Gastrocnemius medialis (tissue), 4 donors: ENCODE measurements around the gene ZBTB34. TPM values are rescaled to one million over a fixed set of nuclear protein-coding genes. Genes with fewer than 3 reads are reported as not detected.

Experiments
- ATAC-seq, 2 donors: fragments of 150-250 bp; one replicate each; pipeline ENCODE4 v1.9.1; 2016
- DNase-seq, 2 donors: peaks; one replicate each; pipeline ENCODE4 v3.0.0-alpha.2; 2019
- H3K27ac ChIP-seq, 4 donors: fragments of 200-600 bp; sonication (generic); 1 replicate in 1 of 4; 2 replicates in 3 of 4; pipeline ENCODE4 v1.5.1; 2016 to 2018; ENCODE audit warnings: mild to moderate bottlenecking in 2 of 4, moderate library complexity in 1 of 4
- H3K27me3 ChIP-seq, 3 donors: fragments of 200-600 bp; sonication (generic) in 2 of 3; 1 replicate in 1 of 3; 2 replicates in 2 of 3; pipeline versions ENCODE4 v1.5.1 to v1.6.0; 2016 to 2019; ENCODE audit warnings: mild to moderate bottlenecking in 1 of 3, moderate library complexity in 1 of 3
- H3K36me3 ChIP-seq, 2 donors: fragments of 200-600 bp; sonication (generic) in 1 of 2; one replicate each; pipeline ENCODE4 v1.5.1; 2017 to 2018
- H3K4me1 ChIP-seq, 2 donors: fragments of 200-600 bp; sonication (generic) in 1 of 2; one replicate each; pipeline ENCODE4 v1.5.1; 2016 to 2017; ENCODE audit warnings: mild to moderate bottlenecking in 2 of 2
- H3K4me3 ChIP-seq, 4 donors: fragments of 200-600 bp; sonication (generic) in 3 of 4; 1 replicate in 1 of 4; 2 replicates in 3 of 4; pipeline ENCODE4 v1.5.1; 2016 to 2019; ENCODE audit warnings: mild to moderate bottlenecking in 2 of 4
- H3K9me3 ChIP-seq, 3 donors: fragments of 200-600 bp; sonication (generic) in 2 of 3; 1 replicate in 1 of 3; 2 replicates in 2 of 3; pipeline ENCODE4 v1.5.1; 2016 to 2019
- CTCF ChIP-seq, 5 experiments: fragments of 450-650 bp in 3 of 5; fragments of 200-600 bp in 2 of 5; sonication (generic) in 2 of 5; IDR thresholded peaks in 4 of 5; conservative IDR thresholded peaks in 1 of 5; 1 replicate in 4 of 5; 2 replicates in 1 of 5; pipeline ENCODE4 v1.5.1; 2016 to 2019; ENCODE audit warnings: antibody characterized with exemption in 5 of 5, mild to moderate bottlenecking in 3 of 5, moderate library complexity in 3 of 5
- POLR2A ChIP-seq, 2 donors: fragments of 450-650 bp; IDR thresholded peaks; one replicate each; pipeline ENCODE4 v1.6.1; 2017; ENCODE audit warnings: antibody characterized with exemption in 2 of 2, mild to moderate bottlenecking in 2 of 2, moderate library complexity in 2 of 2
- in situ Hi-C, 4 donors: fragments of 200-750 bp; cut with MboI; loops; one replicate each; pipeline versions ENCODE4 v1.15.0 to v1.8.0; 2017; ENCODE audit warnings: low sequenced_read_pairs in 4 of 4
- intact Hi-C: fragments of 100-400 bp; cut with DNase I; formaldehyde crosslinking; loops from one replicate; pipeline ENCODE4 v1.15.1; 2023; ENCODE audit warnings: low total_unique reads
- total RNA-seq, 4 donors: library from RNA; depleted of rRNA; stranded (reverse); fragments of >200 nt; gene quantifications; one replicate each; pipeline versions ENCODE4 v1.1.0 to v1.2.3, GENCODE V29; 2016

The ZBTB34 gene
- total RNA-seq, 4 donors from 2014 or later = 6.2 to 8.7 (median 6.9) TPM

GRCh38 chr9:126925876-126926275, 65.4 kb downstream of the ZBTB34 start:
- no peaks in the 10 kb centered on the region for H3K4me1 ChIP-seq
- no peaks in the 10 kb centered on the region for H3K36me3 ChIP-seq
- H3K27me3 ChIP-seq = no peaks in the 10 kb centered on the region
- in situ Hi-C loops = loop anchor here in 2 of 4 donors (25.0 kb wide), 2 partner anchors 461 to 486 kb away; partner anchors contain the start of genes SLC2A8 (in 1 of the 2) and ZNF79 (in 1 of the 2)
- ATAC-seq = no peak
- H3K27ac ChIP-seq = no peak overlapping the region
- no peaks in the 10 kb centered on the region for H3K9me3 ChIP-seq
- no peak for DNase-seq
- H3K4me3 ChIP-seq = no peak overlapping the region
- TF ChIP-seq POLR2A (IDR thresholded peaks at IDR 0.05) (no peak), CTCF (IDR thresholded peaks at IDR 0.05 in 4 of 5, conservative IDR thresholded peaks at IDR 0.05 in 1 of 5) (no peak)
- intact Hi-C loops = no loop called here

GRCh38 chr9:126926364-126926763, 65.9 kb downstream of the ZBTB34 start:
- intact Hi-C loops = no loop called here
- no peak overlapping the region for H3K27ac ChIP-seq
- no peaks in the 10 kb centered on the region for H3K4me1 ChIP-seq
- no peaks in the 10 kb centered on the region for H3K9me3 ChIP-seq
- in situ Hi-C loops = loop anchor here in 2 of 4 donors (25.0 kb wide), 2 partner anchors 461 to 486 kb away; partner anchors contain the start of genes SLC2A8 (in 1 of the 2) and ZNF79 (in 1 of the 2)
- TF ChIP-seq CTCF (IDR thresholded peaks at IDR 0.05 in 4 of 5, conservative IDR thresholded peaks at IDR 0.05 in 1 of 5) (no peak), POLR2A (IDR thresholded peaks at IDR 0.05) (no peak)
- H3K36me3 ChIP-seq = no peaks in the 10 kb centered on the region
- no peaks in the 10 kb centered on the region for H3K27me3 ChIP-seq
- no peak for ATAC-seq
- no peak for DNase-seq
- no peak overlapping the region for H3K4me3 ChIP-seq

- TF ChIP-seq CTCF (IDR thresholded peaks at IDR 0.05 in 4 of 5, conservative IDR thresholded peaks at IDR 0.05 in 1 of 5) = no peak
- TF ChIP-seq POLR2A (IDR thresholded peaks at IDR 0.05) = no peak
- intact Hi-C loops (no loop called here), in situ Hi-C loops (loop anchor here in 2 of 4 donors (25.0 kb wide), 2 partner anchors 460 to 485 kb away; partner anchors contain the start of genes SLC2A8 (in 1 of the 2) and ZNF79 (in 1 of the 2))
- no peak overlapping the region for H3K4me3 ChIP-seq
- no peaks in the 10 kb centered on the region for H3K27me3 ChIP-seq
- H3K27ac ChIP-seq = no peak overlapping the region
- ATAC-seq (no peak), DNase-seq (no peak)
- H3K4me1 ChIP-seq = no peaks in the 10 kb centered on the region
- H3K9me3 ChIP-seq = no peaks in the 10 kb centered on the region
- no peaks in the 10 kb centered on the region for H3K36me3 ChIP-seq
Measured at GRCh38 chr9:126927419-126927818, 67.0 kb downstream of the ZBTB34 start.

- H3K4me1 ChIP-seq = no peaks in the 10 kb centered on the region
- in situ Hi-C loops = loop anchor here in 2 of 4 donors (25.0 kb wide), 2 partner anchors 454 to 479 kb away; partner anchors contain the start of genes SLC2A8 (in 1 of the 2) and ZNF79 (in 1 of the 2)
- H3K36me3 ChIP-seq = no peaks in the 10 kb centered on the region
- H3K4me3 ChIP-seq = no peak overlapping the region
- no peak overlapping the region for H3K27ac ChIP-seq
- H3K9me3 ChIP-seq = no peaks in the 10 kb centered on the region
- TF ChIP-seq POLR2A (IDR thresholded peaks at IDR 0.05) = no peak
- TF ChIP-seq CTCF (IDR thresholded peaks at IDR 0.05 in 4 of 5, conservative IDR thresholded peaks at IDR 0.05 in 1 of 5) = no peak
- no peak for DNase-seq
- ATAC-seq = no peak
- intact Hi-C loops = no loop called here
- H3K27me3 ChIP-seq = no peaks in the 10 kb centered on the region
Measured at GRCh38 chr9:126932871-126933321, 72.5 kb downstream of the ZBTB34 start.
